Cardiac muscle cell (in vitro differentiated cells and primary cell): ENCODE data around the gene ADH4. TPM values are rescaled to one million over a fixed set of nuclear protein-coding genes. Genes with fewer than 3 reads are reported as not detected.

Experiments used
- DNase-seq, 2 donors: peaks; one replicate each; pipeline versions ENCODE4 v3.0.0 to v3.0.0-alpha.2; 2010 to 2017; ENCODE audit warnings: low read depth in 1 of 2, low spot score in 1 of 2
- H3K27ac ChIP-seq: fragments of 200-600 bp; sonication (generic); 2 replicates; pipeline ENCODE4 v1.5.1; 2016
- H3K27me3 ChIP-seq: fragments of 200-600 bp; sonication (generic); 2 replicates; pipeline ENCODE4 v1.6.0; 2016; ENCODE audit warnings: control low read depth
- H3K36me3 ChIP-seq: fragments of 200-600 bp; sonication (generic); 2 replicates; pipeline ENCODE4 v1.5.1; 2016; ENCODE audit warnings: control low read depth
- H3K4me1 ChIP-seq: fragments of 200-600 bp; sonication (generic); 2 replicates; pipeline ENCODE4 v1.8.1; 2017; ENCODE audit warnings: low read depth, mild to moderate bottlenecking, mixed run types
- H3K4me3 ChIP-seq: fragments of 200-600 bp; sonication (generic); 2 replicates; pipeline ENCODE4 v1.5.1; 2016; ENCODE audit warnings: mild to moderate bottlenecking
- H3K9me3 ChIP-seq: fragments of 200-600 bp; sonication (generic); 2 replicates; pipeline ENCODE4 v1.5.1; 2017; ENCODE audit warnings: low read depth, mild to moderate bottlenecking, control low read depth
- CTCF ChIP-seq: IDR thresholded peaks from 2 replicates; pipeline ENCODE4 v1.5.1; 2012; ENCODE audit warnings: low read depth, mild to moderate bottlenecking, low read length
- polyA plus RNA-seq: library from polyadenylated mRNA; unstranded; fragments of >200 nt; fragmentation: Nextera tagmentation; extraction: Ambion mirVana; gene quantifications from 2 replicates; pipeline ENCODE4 v1.2.1, GENCODE V29; 2016
- total RNA-seq: library from RNA; depleted of rRNA; stranded (reverse); fragments of >200 nt; gene quantifications from 2 replicates; pipeline ENCODE4 v1.2.3, GENCODE V29; 2016

ADH4 gene
- total and polyA plus RNA-seq, 2 experiments from 2014 or later = 0.42 TPM; not detected in 1

- Histone ChIP-seq H3K36me3 (no peaks in the 10 kb centered on the region), H3K27me3 (no peaks in the 10 kb centered on the region), H3K9me3 (no peaks in the 10 kb centered on the region), H3K4me1 (no peaks in the 10 kb centered on the region), H3K4me3 (no peak overlapping the region), H3K27ac (no peak overlapping the region)
- DNase-seq = no peak
- no peak for TF ChIP-seq CTCF
These were observed 35.5 kb upstream of the ADH4 start for GRCh38 chr4:99179626-99180025.

GRCh38 chr4:99179178-99179577 is 35.1 kb upstream of the ADH4 start:
- Histone ChIP-seq H3K27ac (no peak overlapping the region), H3K27me3 (no peaks in the 10 kb centered on the region), H3K36me3 (no peaks in the 10 kb centered on the region), H3K4me3 (no peak overlapping the region), H3K4me1 (no peaks in the 10 kb centered on the region), H3K9me3 (no peaks in the 10 kb centered on the region)
- TF ChIP-seq CTCF = no peak
- DNase-seq = no peak

- no peak for TF ChIP-seq CTCF
- Histone ChIP-seq H3K36me3 (no peaks in the 10 kb centered on the region), H3K4me1 (no peaks in the 10 kb centered on the region), H3K27ac (no peak overlapping the region), H3K4me3 (no peak overlapping the region), H3K9me3 (no peaks in the 10 kb centered on the region), H3K27me3 (no peaks in the 10 kb centered on the region)
- DNase-seq = no peak
These were observed 22.4 kb upstream of the ADH4 start for GRCh38 chr4:99166544-99166943.

- Histone ChIP-seq H3K4me1 (no peaks in the 10 kb centered on the region), H3K9me3 (no peaks in the 10 kb centered on the region), H3K36me3 (no peaks in the 10 kb centered on the region), H3K27ac (no peak overlapping the region), H3K4me3 (no peak overlapping the region), H3K27me3 (no peaks in the 10 kb centered on the region)
- DNase-seq = no peak
- TF ChIP-seq CTCF = no peak
These were observed 21.9 kb upstream of the ADH4 start for GRCh38 chr4:99165978-99166377.

GRCh38 chr4:99161373-99162099 is 17.4 kb upstream of the ADH4 start:
- DNase-seq = no peak
- no peaks in the 10 kb centered on the region for H3K27me3 ChIP-seq
- no peak for TF ChIP-seq CTCF
- H3K4me1 ChIP-seq = no peaks in the 10 kb centered on the region
- H3K9me3 ChIP-seq = no peaks in the 10 kb centered on the region
- H3K4me3 ChIP-seq = no peak overlapping the region
- no peaks in the 10 kb centered on the region for H3K36me3 ChIP-seq
- H3K27ac ChIP-seq = no peak overlapping the region
